ENCODE measurements around the gene MC4R.

GRCh38 chr18:60413944-60414547 lies 41.5 kb upstream of the MC4R start:
- TF ChIP-seq, protein P1, sequence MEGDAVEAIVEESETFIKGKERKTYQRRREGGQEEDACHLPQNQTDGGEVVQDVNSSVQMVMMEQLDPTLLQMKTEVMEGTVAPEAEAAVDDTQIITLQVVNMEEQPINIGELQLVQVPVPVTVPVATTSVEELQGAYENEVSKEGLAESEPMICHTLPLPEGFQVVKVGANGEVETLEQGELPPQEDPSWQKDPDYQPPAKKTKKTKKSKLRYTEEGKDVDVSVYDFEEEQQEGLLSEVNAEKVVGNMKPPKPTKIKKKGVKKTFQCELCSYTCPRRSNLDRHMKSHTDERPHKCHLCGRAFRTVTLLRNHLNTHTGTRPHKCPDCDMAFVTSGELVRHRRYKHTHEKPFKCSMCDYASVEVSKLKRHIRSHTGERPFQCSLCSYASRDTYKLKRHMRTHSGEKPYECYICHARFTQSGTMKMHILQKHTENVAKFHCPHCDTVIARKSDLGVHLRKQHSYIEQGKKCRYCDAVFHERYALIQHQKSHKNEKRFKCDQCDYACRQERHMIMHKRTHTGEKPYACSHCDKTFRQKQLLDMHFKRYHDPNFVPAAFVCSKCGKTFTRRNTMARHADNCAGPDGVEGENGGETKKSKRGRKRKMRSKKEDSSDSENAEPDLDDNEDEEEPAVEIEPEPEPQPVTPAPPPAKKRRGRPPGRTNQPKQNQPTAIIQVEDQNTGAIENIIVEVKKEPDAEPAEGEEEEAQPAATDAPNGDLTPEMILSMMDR (IDR thresholded peaks at IDR 0.05), result no peak
- TF ChIP-seq POLR2A (IDR thresholded peaks at IDR 0.05), result no peak
